Mammary epithelial cell (primary cell): ENCODE data around the gene CCDC68.

Experiments
- EZH2 ChIP-seq: IDR thresholded peaks from 2 replicates; pipeline ENCODE4 v1.6.1; 2012; ENCODE audit warnings: low read length, inconsistent platforms, borderline replicate concordance
- TF ChIP-seq, protein P1 (sequence below), 2 donors: IDR thresholded peaks in 1 of 2; conservative IDR thresholded peaks in 1 of 2; 2 replicates each; pipeline ENCODE4 v1.5.1; 2011 to 2012; ENCODE audit warnings: inconsistent platforms in 2 of 2, low read length in 2 of 2, mild to moderate bottlenecking in 2 of 2, control low read depth in 1 of 2, low read depth in 1 of 2; ENCODE audit not compliant: insufficient read depth in 1 of 2; ENCODE audit errors: extremely low read depth in 1 of 2

DNA sequence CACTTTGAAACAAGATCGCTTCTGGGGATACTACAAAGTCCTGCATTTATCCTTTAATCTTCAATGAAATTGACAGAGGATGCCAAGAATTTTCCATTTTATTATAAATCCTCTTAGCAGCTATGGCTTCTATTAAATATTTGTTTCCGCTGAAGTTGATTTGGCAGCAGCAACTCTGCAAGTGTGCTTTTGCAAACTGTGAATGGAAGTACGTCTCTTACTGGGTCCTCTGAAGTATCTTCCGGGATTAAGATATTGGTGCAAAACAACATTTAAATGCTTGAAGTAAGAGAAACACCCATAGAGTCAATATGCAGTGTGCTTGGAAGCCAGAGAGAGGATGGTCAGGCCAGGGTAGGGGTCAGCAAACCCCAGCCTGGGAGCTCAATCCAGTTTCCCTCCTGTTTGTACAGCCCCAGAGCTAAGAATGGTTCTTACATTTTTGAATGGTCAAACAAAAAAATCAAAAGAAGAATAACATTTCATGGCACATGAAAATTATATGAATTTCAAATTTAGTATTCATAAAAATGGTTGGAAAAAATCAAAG, 13.6 kb downstream of the CCDC68 start:
- TF ChIP-seq, protein P1, sequence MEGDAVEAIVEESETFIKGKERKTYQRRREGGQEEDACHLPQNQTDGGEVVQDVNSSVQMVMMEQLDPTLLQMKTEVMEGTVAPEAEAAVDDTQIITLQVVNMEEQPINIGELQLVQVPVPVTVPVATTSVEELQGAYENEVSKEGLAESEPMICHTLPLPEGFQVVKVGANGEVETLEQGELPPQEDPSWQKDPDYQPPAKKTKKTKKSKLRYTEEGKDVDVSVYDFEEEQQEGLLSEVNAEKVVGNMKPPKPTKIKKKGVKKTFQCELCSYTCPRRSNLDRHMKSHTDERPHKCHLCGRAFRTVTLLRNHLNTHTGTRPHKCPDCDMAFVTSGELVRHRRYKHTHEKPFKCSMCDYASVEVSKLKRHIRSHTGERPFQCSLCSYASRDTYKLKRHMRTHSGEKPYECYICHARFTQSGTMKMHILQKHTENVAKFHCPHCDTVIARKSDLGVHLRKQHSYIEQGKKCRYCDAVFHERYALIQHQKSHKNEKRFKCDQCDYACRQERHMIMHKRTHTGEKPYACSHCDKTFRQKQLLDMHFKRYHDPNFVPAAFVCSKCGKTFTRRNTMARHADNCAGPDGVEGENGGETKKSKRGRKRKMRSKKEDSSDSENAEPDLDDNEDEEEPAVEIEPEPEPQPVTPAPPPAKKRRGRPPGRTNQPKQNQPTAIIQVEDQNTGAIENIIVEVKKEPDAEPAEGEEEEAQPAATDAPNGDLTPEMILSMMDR (conservative IDR thresholded peaks at IDR 0.05 in 1 of 2, IDR thresholded peaks at IDR 0.05 in 1 of 2; ENCODE audit: extremely low read depth in 1 of 2, insufficient read depth in 1 of 2, low read depth in 1 of 2, low read length in 2 of 2): no peak
- TF ChIP-seq EZH2: no peak
